WTC11 (cell line): Measurements from ENCODE around the gene ZNF827. TPM values are rescaled to one million over a fixed set of nuclear protein-coding genes. Genes with fewer than 3 reads are reported as not detected.

ENCODE experiments used
- ATAC-seq: fragments of 200-7000 bp; cut with Tn5 transposase; 2 replicates; pipeline ENCODE4 v1.10.0; 2021; ENCODE audit warnings: mild to moderate bottlenecking, moderate library complexity
- CTCF ChIA-PET: fragments of 300-600 bp; sonication (Branson Sonifier 250); formaldehyde crosslinking; loops from one replicate; lab custom pipeline; 2021; ENCODE audit warnings: antibody characterized with exemption; lab: Charles Lee
- POLR2A ChIA-PET: fragments of 350-600 bp; sonication (Branson Sonifier 250); formaldehyde crosslinking; loops from one replicate; lab custom pipeline; 2021; ENCODE audit warnings: antibody characterized with exemption; lab: Charles Lee
- DNase-seq: peaks from one replicate; pipeline ENCODE4 v3.0.0; 2021; ENCODE audit warnings: low spot score
- H3K27ac Mint-ChIP-seq: 2 replicates; pipeline ENCODE4 v1.8.0; 2021; ENCODE audit warnings: mixed read lengths
- H3K27me3 Mint-ChIP-seq: 2 replicates; pipeline ENCODE4 v1.8.0; 2021; ENCODE audit warnings: low read depth, mild to moderate bottlenecking, moderate library complexity, mixed read lengths
- H3K36me3 Mint-ChIP-seq: 2 replicates; pipeline ENCODE4 v1.8.0; 2021; ENCODE audit warnings: mixed read lengths
- H3K4me1 Mint-ChIP-seq: 2 replicates; pipeline ENCODE4 v1.8.0; 2022; ENCODE audit warnings: mixed read lengths
- H3K4me3 Mint-ChIP-seq: 2 replicates; pipeline ENCODE4 v1.8.0; 2021; ENCODE audit warnings: mild to moderate bottlenecking, moderate library complexity, mixed read lengths
- H3K9me3 Mint-ChIP-seq: 2 replicates; pipeline ENCODE4 v1.8.0; 2021; ENCODE audit warnings: mixed read lengths
- CBFB ChIP-seq: sonication (generic); formaldehyde crosslinking; IDR thresholded peaks from 2 replicates; pipeline ENCODE4 v1.8.1; 2022; ENCODE audit warnings: mild to moderate bottlenecking, low read depth, missing genetic modification reagents
- CDX4 ChIP-seq: fragments of 250-450 bp; sonication (Bioruptor Pico); IDR thresholded peaks from 2 replicates; pipeline ENCODE4 v1.9.0; 2021; ENCODE audit warnings: moderate library complexity, mild to moderate bottlenecking, inconsistent platforms, borderline replicate concordance
- CTCF ChIP-seq: fragments of 200-600 bp; IDR thresholded peaks from 2 replicates; pipeline ENCODE4 v1.8.0; 2022; ENCODE audit warnings: antibody characterized with exemption
- E2F4 ChIP-seq: sonication (generic); formaldehyde crosslinking; IDR thresholded peaks from 2 replicates; pipeline ENCODE4 v1.8.1; 2022; ENCODE audit warnings: low read depth, mild to moderate bottlenecking, moderate library complexity, missing genetic modification reagents, borderline replicate concordance
- E2F5 ChIP-seq: sonication (generic); formaldehyde crosslinking; IDR thresholded peaks from 2 replicates; pipeline ENCODE4 v1.8.1; 2022; ENCODE audit warnings: mild to moderate bottlenecking, moderate library complexity, missing genetic modification reagents
- ELF4 ChIP-seq: sonication (generic); formaldehyde crosslinking; IDR thresholded peaks from 2 replicates; pipeline ENCODE4 v1.8.1; 2022; ENCODE audit warnings: low read depth, mild to moderate bottlenecking, moderate library complexity, missing genetic modification reagents
- FOXP1 ChIP-seq: sonication (generic); formaldehyde crosslinking; IDR thresholded peaks from 2 replicates; pipeline ENCODE4 v1.8.0; 2022; ENCODE audit warnings: missing genetic modification reagents, mild to moderate bottlenecking, moderate library complexity, borderline replicate concordance
- MXD4 ChIP-seq: fragments of 250-450 bp; sonication (Bioruptor Pico); IDR thresholded peaks from 2 replicates; pipeline ENCODE4 v1.8.0; 2021; ENCODE audit warnings: mild to moderate bottlenecking, moderate library complexity, borderline replicate concordance
- MYBL2 ChIP-seq: sonication (generic); formaldehyde crosslinking; IDR thresholded peaks from 2 replicates; pipeline ENCODE4 v1.8.1; 2023; ENCODE audit warnings: mild to moderate bottlenecking, moderate library complexity, missing genetic modification reagents
- PREB ChIP-seq: sonication (generic); formaldehyde crosslinking; IDR thresholded peaks from 2 replicates; pipeline ENCODE4 v1.8.1; 2022; ENCODE audit warnings: mild to moderate bottlenecking, missing genetic modification reagents, moderate library complexity, borderline replicate concordance
- SP1 ChIP-seq: sonication (generic); formaldehyde crosslinking; conservative IDR thresholded peaks from 2 replicates; pipeline ENCODE4 v1.8.1; 2022; ENCODE audit warnings: missing genetic modification reagents
- TEAD4 ChIP-seq: sonication (generic); formaldehyde crosslinking; IDR thresholded peaks from 2 replicates; pipeline ENCODE4 v1.8.0; 2022; ENCODE audit warnings: mild to moderate bottlenecking, missing genetic modification reagents
- ZNF219 ChIP-seq: sonication (generic); formaldehyde crosslinking; IDR thresholded peaks from 2 replicates; pipeline ENCODE4 v1.8.0; 2023; ENCODE audit warnings: missing genetic modification reagents, mild to moderate bottlenecking, borderline replicate concordance
- ZNF263 ChIP-seq: sonication (generic); formaldehyde crosslinking; IDR thresholded peaks from 2 replicates; pipeline ENCODE4 v1.8.1; 2022; ENCODE audit warnings: low read depth, mild to moderate bottlenecking, moderate library complexity, missing genetic modification reagents
- ZNF416 ChIP-seq: fragments of 250-450 bp; sonication (Bioruptor Pico); IDR thresholded peaks from 2 replicates; pipeline ENCODE4 v1.9.0; 2021; ENCODE audit warnings: mild to moderate bottlenecking, inconsistent platforms
- ZNF423 ChIP-seq: fragments of 250-450 bp; sonication (Bioruptor Pico); IDR thresholded peaks from 2 replicates; pipeline ENCODE4 v2.1.2; 2022; ENCODE audit warnings: mild to moderate bottlenecking, moderate library complexity
- ZNF425 ChIP-seq: fragments of 250-450 bp; sonication (Bioruptor Pico); conservative IDR thresholded peaks from 2 replicates; pipeline ENCODE4 v1.9.0; 2021; ENCODE audit warnings: mild to moderate bottlenecking
- ZNF532 ChIP-seq: fragments of 250-450 bp; sonication (Bioruptor Pico); IDR thresholded peaks from 2 replicates; pipeline ENCODE4 v1.9.0; 2021; ENCODE audit warnings: mild to moderate bottlenecking, borderline replicate concordance
- total RNA-seq: library from RNA; stranded (reverse); gene quantifications from 3 replicates; pipeline ENCODE4 v1.2.3, GENCODE V29; 2021

The ZNF827 gene
- total RNA-seq, 1 experiment from 2014 or later = 25.6 TPM

- Mint-ChIP-seq H3K9me3 (no peaks in the 10 kb centered on the region), H3K4me3 (no peak overlapping the region), H3K27ac (no peak overlapping the region), H3K4me1 (peaks cover 15% of the 10 kb centered on the region), H3K27me3 (no peaks in the 10 kb centered on the region; the same call in 1 of the 2 replicates), H3K36me3 (no peaks in the 10 kb centered on the region)
- TF ChIP-seq ZNF219 (CRISPR knock-in tag) (no peak), CDX4 (CRISPR knock-in tag) (no peak), ZNF423 (no peak), TEAD4 (CRISPR knock-in tag) (no peak), ZNF532 (CRISPR knock-in tag) (no peak), ZNF416 (CRISPR knock-in tag) (no peak), ELF4 (CRISPR knock-in tag) (no peak), SP1 (CRISPR knock-in tag) (no peak), E2F5 (CRISPR knock-in tag) (no peak), ZNF425 (CRISPR knock-in tag) (no peak), PREB (CRISPR knock-in tag) (no peak), MXD4 (CRISPR knock-in tag) (no peak), CTCF (no peak), E2F4 (CRISPR knock-in tag) (no peak), FOXP1 (CRISPR knock-in tag) (no peak), ZNF263 (CRISPR knock-in tag) (no peak), MYBL2 (CRISPR knock-in tag) (no peak), CBFB (no peak)
- ATAC-seq (no peak), DNase-seq (no peak)
- ChIA-PET POLR2A (no interaction called here), CTCF (no interaction called here)
Measured at GRCh38 chr4:145944886-145945285, 6.3 kb upstream of the ZNF827 start.
